Neural crest cell (in vitro differentiated cells): Measurements from ENCODE around the gene CT55. TPM values are rescaled to one million over a fixed set of nuclear protein-coding genes. Genes with fewer than 3 reads are reported as not detected.
"Not testable (repeated sequence)": the region's sequence is repeated elsewhere in the genome, so short reads cannot be mapped to it uniquely, and the experiment has no call there.

Source experiments
- DNase-seq: peaks from one replicate; pipeline ENCODE4 v3.0.0; 2021; ENCODE audit warnings: low read depth, mixed read lengths, low spot score
- H3K27ac Mint-ChIP-seq: one replicate; pipeline ENCODE4 v1.8.0; 2021; ENCODE audit warnings: mild to moderate bottlenecking, mixed read lengths; ENCODE audit not compliant: unreplicated experiment
- H3K27me3 Mint-ChIP-seq: 2 replicates; pipeline ENCODE4 v1.8.0; 2021; ENCODE audit warnings: low read depth, mild to moderate bottlenecking, mixed read lengths
- H3K36me3 Mint-ChIP-seq: 2 replicates; pipeline ENCODE4 v1.8.0; 2021; ENCODE audit warnings: low read depth, mild to moderate bottlenecking, mixed read lengths
- H3K4me1 Mint-ChIP-seq: 2 replicates; pipeline ENCODE4 v1.8.0; 2021; ENCODE audit warnings: mixed read lengths
- H3K4me3 Mint-ChIP-seq: one replicate; pipeline ENCODE4 v1.8.0; 2021; ENCODE audit warnings: mild to moderate bottlenecking, mixed read lengths
- H3K9me3 Mint-ChIP-seq: 2 replicates; pipeline ENCODE4 v1.8.0; 2021; ENCODE audit warnings: mixed read lengths
- CTCF ChIP-seq: fragments of 200-600 bp; sonication (generic); conservative IDR thresholded peaks from 2 replicates; pipeline ENCODE4 v1.5.0; 2021; ENCODE audit warnings: antibody characterized with exemption, mild to moderate bottlenecking
- total RNA-seq: library from RNA; stranded (reverse); gene quantifications from 2 replicates; pipeline ENCODE4 v1.2.1, GENCODE V29; 2021

Gene CT55
- total RNA-seq, 1 donor from 2014 or later = 0.14 TPM

GRCh38 chrX:135168486-135168885, 2.7 kb downstream of the CT55 start:
- H3K4me3 Mint-ChIP-seq = no peak overlapping the region
- peaks cover 3% of the 10 kb centered on the region for H3K36me3 Mint-ChIP-seq
- TF ChIP-seq CTCF = no peak
- H3K27me3 Mint-ChIP-seq = no peaks in the 10 kb centered on the region
- H3K4me1 Mint-ChIP-seq = no peaks in the 10 kb centered on the region
- peaks cover 9% of the 10 kb centered on the region for H3K9me3 Mint-ChIP-seq
- DNase-seq = no peak
- H3K27ac Mint-ChIP-seq = no peak overlapping the region

GRCh38 chrX:135154688-135155087, 16.5 kb downstream of the CT55 start:
- H3K4me3 Mint-ChIP-seq, H3K4me1 Mint-ChIP-seq, H3K27ac Mint-ChIP-seq, H3K27me3 Mint-ChIP-seq, H3K9me3 Mint-ChIP-seq, DNase-seq, H3K36me3 Mint-ChIP-seq: not testable (repeated sequence)

GRCh38 chrX:135126145-135126544, 45.1 kb downstream of the CT55 start:
- not testable (repeated sequence) for H3K9me3 Mint-ChIP-seq, H3K4me1 Mint-ChIP-seq, H3K27me3 Mint-ChIP-seq, DNase-seq, H3K4me3 Mint-ChIP-seq, H3K36me3 Mint-ChIP-seq, H3K27ac Mint-ChIP-seq

- not testable (repeated sequence) for H3K9me3 Mint-ChIP-seq
Observed at GRCh38 chrX:135120056-135120576, 51.1 kb downstream of the CT55 start, which contains the start of gene ETDB. Gene ETDB (minus strand): TSS chrX:135120526. CDS start chrX:135119261, 1,265 bp downstream.

GRCh38 chrX:135116064-135116463, 55.1 kb downstream of the CT55 start:
- H3K4me3 Mint-ChIP-seq, H3K9me3 Mint-ChIP-seq, DNase-seq, H3K27ac Mint-ChIP-seq, H3K4me1 Mint-ChIP-seq, H3K27me3 Mint-ChIP-seq, H3K36me3 Mint-ChIP-seq: not testable (repeated sequence)

More at GRCh38 chrX:135120056-135120576, 51.1 kb downstream of the CT55 start, which contains the start of gene ETDB:
- H3K27ac Mint-ChIP-seq, DNase-seq, H3K4me3 Mint-ChIP-seq, H3K27me3 Mint-ChIP-seq, H3K4me1 Mint-ChIP-seq, H3K36me3 Mint-ChIP-seq: not testable (repeated sequence)

- Mint-ChIP-seq H3K27ac (no peak overlapping the region), H3K27me3 (peaks cover 5% of the 10 kb centered on the region), H3K9me3 (peaks cover 7% of the 10 kb centered on the region), H3K4me1 (no peaks in the 10 kb centered on the region), H3K4me3 (no peak overlapping the region), H3K36me3 (no peaks in the 10 kb centered on the region)
- no peak for DNase-seq
- no peak for TF ChIP-seq CTCF
Observed at GRCh38 chrX:135114392-135114791, 56.8 kb downstream of the CT55 start.

GRCh38 chrX:135112743-135113142, 58.5 kb downstream of the CT55 start:
- no peak for TF ChIP-seq CTCF
- no peaks in the 10 kb centered on the region for H3K4me1 Mint-ChIP-seq
- no peak overlapping the region for H3K4me3 Mint-ChIP-seq
- H3K9me3 Mint-ChIP-seq = peaks cover 21% of the 10 kb centered on the region
- H3K27ac Mint-ChIP-seq = no peak overlapping the region
- peaks cover 16% of the 10 kb centered on the region for H3K27me3 Mint-ChIP-seq
- no peaks in the 10 kb centered on the region for H3K36me3 Mint-ChIP-seq
- DNase-seq = no peak
